ENCODE data around the gene ANKMY1. TPM values are rescaled to one million over a fixed set of nuclear protein-coding genes. Genes with fewer than 3 reads are reported as not detected.
"Not testable (repeated sequence)": the region's sequence is repeated elsewhere in the genome, so short reads cannot be mapped to it uniquely, and the experiment has no call there.

The ANKMY1 gene
- polyA plus RNA-seq, 1 experiment, result 6.8 TPM

DNA sequence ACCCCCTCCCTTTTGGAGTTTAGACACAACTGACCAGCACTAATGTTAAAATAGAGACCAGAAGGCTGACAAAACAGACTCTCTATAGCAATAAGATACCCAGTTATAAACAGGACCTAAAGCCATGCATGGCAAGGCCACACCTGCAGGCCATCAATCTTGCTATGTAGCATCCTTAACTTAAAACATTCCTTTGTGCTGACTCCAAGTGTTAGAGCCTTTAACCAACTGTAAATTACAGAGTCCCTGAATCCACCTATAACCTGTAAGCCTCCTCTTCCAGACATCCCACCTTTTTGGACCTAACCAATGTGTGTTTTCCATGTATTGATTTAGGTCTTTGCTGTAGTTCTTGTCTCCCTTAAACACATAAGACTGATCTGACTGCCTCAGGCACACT lies 17.9 kb downstream of the ANKMY1 start:
- POLR2A ChIA-PET, result no interaction called here
- TF ChIP-seq CTCF (IDR thresholded peaks at IDR 0.05; ENCODE audit: insufficient read depth, low read depth, low read length), result no peak
- DNase-seq (ENCODE audit: low read depth), result no peak
- H3K27me3 ChIP-seq (ENCODE audit: control insufficient read depth, insufficient read depth, low read length), result no peaks in the 10 kb centered on the region
- H3K36me3 ChIP-seq (ENCODE audit: control insufficient read depth, insufficient read depth, low read length), result peaks cover 5% of the 10 kb centered on the region
- CTCF ChIA-PET, result interaction anchor here (0.5 to 1.3 kb wide), 2 partner anchors 9 to 27 kb away, joined by 3 to 4 read pairs; no protein-coding TSS in a partner anchor
- H3K4me3 ChIP-seq (ENCODE audit: low read depth, low read length), result no peak overlapping the region

DNA sequence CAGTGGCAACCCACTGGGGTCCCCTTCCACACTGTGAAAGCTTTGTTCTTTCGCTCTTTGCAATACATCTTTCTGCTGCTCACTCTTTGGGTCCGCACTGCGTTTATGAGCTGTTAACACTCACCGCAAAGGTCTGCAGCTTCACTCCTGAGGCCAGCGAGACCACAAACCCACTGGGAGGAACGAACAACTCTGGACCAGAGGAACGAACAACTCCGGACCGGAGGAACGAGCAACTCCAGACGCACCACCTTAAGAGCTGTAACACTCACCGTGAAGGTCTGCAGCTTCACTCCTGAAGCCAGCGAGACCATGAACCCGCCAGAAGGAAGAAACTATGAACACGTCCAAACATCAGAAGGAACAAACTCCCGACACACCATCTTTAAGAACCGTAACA lies 18.7 kb downstream of the ANKMY1 start:
- CTCF ChIA-PET, result interaction anchor here (1.3 kb wide), 1 partner anchor 28 kb away, joined by 4 read pairs; no protein-coding TSS in a partner anchor
- DNase-seq (ENCODE audit: low read depth); H3K4me3 ChIP-seq (ENCODE audit: low read depth, low read length); H3K36me3 ChIP-seq (ENCODE audit: control insufficient read depth, insufficient read depth, low read length); H3K27me3 ChIP-seq (ENCODE audit: control insufficient read depth, insufficient read depth, low read length); POLR2A ChIA-PET: not testable (repeated sequence)

DNA sequence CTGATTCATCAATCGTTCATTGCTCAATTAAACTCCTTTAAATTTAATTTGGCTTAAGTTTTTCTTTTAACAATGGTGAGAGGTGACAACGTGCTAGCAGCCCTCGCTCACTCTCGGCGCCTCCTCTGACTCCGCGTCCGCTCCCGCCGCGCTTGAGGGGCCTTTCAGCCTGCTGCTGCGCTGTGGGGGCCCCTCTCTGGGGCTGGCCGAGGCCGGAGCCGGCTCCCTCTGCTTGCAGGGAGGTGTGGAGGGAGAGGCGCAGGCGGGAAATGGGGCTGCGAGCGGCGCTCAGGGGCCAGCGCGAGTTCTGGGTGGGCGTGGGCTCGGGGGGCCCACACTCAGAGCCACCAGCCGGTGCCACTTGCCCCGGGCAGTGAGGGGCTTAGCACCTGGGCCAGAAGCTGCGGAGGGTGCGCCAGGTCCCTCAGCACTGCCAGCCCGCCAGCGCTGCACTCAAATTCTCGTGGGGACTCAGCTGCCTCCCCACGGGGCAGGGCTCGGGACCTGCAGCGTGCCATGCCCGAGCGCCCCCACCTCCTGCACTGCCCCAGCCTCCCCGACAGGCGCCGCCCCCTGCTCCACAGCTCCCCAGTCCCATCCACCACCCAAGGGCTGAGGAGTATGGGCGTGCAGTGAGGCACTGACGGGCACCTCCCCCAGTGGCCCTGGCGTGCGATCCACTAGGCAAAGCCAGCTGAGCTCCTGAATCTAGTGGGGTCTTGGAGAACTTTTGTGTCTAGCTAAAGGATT lies 19.6 kb downstream of the ANKMY1 start:
- Histone ChIP-seq H3K27me3 (ENCODE audit: control insufficient read depth, insufficient read depth, low read length) (no peaks in the 10 kb centered on the region), H3K36me3 (ENCODE audit: control insufficient read depth, insufficient read depth, low read length) (peaks cover 5% of the 10 kb centered on the region), H3K4me3 (ENCODE audit: low read depth, low read length) (no peak overlapping the region)
- DNase-seq (ENCODE audit: low read depth), result no peak
- TF ChIP-seq CTCF (IDR thresholded peaks at IDR 0.05; ENCODE audit: insufficient read depth, low read depth, low read length), result no peak
- ChIA-PET POLR2A (no interaction called here), CTCF (no interaction called here)

- Histone ChIP-seq H3K4me3 (ENCODE audit: low read depth, low read length) (no peak overlapping the region), H3K27me3 (ENCODE audit: control insufficient read depth, insufficient read depth, low read length) (no peaks in the 10 kb centered on the region), H3K36me3 (ENCODE audit: control insufficient read depth, insufficient read depth, low read length) (no peaks in the 10 kb centered on the region; the same call in 1 of the 2 replicates)
- no peak for TF ChIP-seq CTCF (IDR thresholded peaks at IDR 0.05; ENCODE audit: insufficient read depth, low read depth, low read length)
- DNase-seq (ENCODE audit: low read depth), result no peak
- CTCF ChIA-PET, result interaction anchor here (1.4 kb wide), 1 partner anchor 18 kb away, joined by 3 read pairs; no protein-coding TSS in a partner anchor
- POLR2A ChIA-PET, result no interaction called here
These were observed 25.6 kb downstream of the ANKMY1 start for GRCh38 chr2:240532031-240532775.

DNA sequence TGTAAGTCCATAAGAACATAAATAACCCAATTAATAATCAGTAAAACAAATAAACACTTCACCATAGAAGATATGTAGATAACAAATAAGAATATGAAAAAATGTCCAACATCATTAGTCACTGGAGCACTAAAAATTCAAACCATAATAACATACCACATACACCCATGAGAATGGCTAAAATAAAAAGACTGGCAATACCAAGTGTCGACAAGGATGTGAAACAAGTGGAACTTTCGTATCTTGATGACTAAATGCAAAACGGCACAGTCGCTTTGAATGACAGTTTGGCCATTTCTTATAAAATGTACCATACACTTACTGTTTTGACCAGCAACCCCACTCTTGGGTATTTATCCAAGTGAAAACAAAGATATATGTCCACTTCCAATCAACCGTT lies 26.8 kb downstream of the ANKMY1 start:
- no peak for TF ChIP-seq CTCF (IDR thresholded peaks at IDR 0.05; ENCODE audit: insufficient read depth, low read depth, low read length)
- peaks cover under 1% of the 10 kb centered on the region; the same call in 1 of the 2 replicates for H3K36me3 ChIP-seq (ENCODE audit: control insufficient read depth, insufficient read depth, low read length)
- ChIA-PET CTCF (interaction anchor here (0.7 kb wide), 1 partner anchor 9 kb away, joined by 3 read pairs; no protein-coding TSS in a partner anchor), POLR2A (no interaction called here)
- DNase-seq (ENCODE audit: low read depth), result no peak
- no peak overlapping the region for H3K4me3 ChIP-seq (ENCODE audit: low read depth, low read length)
- H3K27me3 ChIP-seq (ENCODE audit: control insufficient read depth, insufficient read depth, low read length), result no peaks in the 10 kb centered on the region

Measured in BJ (cell line).